Lower leg skin (tissue), 3 donors: ENCODE measurements around the gene STARD3.

Experiments
- CTCF ChIP-seq, 3 donors: fragments of 450-650 bp; IDR thresholded peaks; one replicate each; pipeline ENCODE4 v1.5.1; 2016; ENCODE audit warnings: antibody characterized with exemption in 3 of 3, mild to moderate bottlenecking in 3 of 3, moderate library complexity in 2 of 3
- POLR2A ChIP-seq, 2 donors: fragments of 450-650 bp; IDR thresholded peaks; one replicate each; pipeline ENCODE4 v1.6.1; 2016 to 2017; ENCODE audit warnings: antibody characterized with exemption in 2 of 2, mild to moderate bottlenecking in 1 of 2, moderate library complexity in 1 of 2

DNA sequence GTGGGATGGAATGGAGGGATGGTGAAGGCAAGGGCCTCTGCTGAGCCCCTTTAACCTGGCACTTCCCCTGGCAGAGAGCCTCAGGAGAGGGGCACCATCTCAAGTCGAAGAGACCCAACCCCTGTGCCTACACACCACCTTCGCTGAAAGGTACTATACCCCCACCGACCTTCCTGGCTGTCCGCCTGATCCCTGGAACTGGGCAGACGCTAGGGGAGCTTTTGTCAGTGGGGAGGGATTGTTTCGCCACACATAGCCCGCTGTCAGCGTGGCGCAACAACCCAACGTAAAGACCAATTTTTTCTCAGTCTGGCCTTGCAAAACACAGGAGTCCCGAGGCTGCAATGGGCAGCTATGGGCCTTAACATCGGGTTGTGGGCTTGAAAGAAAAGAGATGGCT lies 7.0 kb upstream of the STARD3 start:
- TF ChIP-seq CTCF (IDR thresholded peaks at IDR 0.05), result no peak
- no peak for TF ChIP-seq POLR2A (IDR thresholded peaks at IDR 0.05)
